Hematopoietic multipotent progenitor cell treated with erythropoietin and hydrocortisone succinate and interleukin-3 and kit ligand, for 17 days (in vitro differentiated cells): Measurements from ENCODE around the gene PITPNC1.

Source experiments
- DNase-seq: peaks from one replicate; pipeline ENCODE4 v3.0.0-alpha.2; 2015; ENCODE audit warnings: low spot score

Gene PITPNC1

DNA sequence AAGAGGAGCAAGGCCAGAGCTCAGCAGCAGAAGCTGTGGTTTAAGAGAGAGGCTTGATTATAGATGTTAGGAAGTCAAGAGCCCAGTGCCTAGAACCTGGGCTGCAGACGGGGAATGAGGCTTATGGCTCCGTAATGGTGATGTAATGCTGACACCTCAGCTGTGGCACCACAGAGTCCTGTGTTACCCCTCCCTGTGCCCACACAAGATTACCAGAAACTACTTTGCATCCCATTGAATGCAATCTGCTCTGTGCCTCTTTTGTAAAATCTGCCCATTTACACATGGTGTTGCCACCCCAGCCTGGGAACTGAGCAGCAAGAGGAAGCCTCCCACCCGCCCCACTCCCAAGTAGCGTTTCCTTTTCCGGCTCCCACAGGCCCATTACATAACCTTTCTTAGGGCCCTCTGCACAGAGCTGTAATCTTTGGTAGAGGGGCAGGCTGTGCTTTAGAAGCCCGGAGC lies 57.0 kb downstream of the PITPNC1 start:
- no peak for DNase-seq

DNA sequence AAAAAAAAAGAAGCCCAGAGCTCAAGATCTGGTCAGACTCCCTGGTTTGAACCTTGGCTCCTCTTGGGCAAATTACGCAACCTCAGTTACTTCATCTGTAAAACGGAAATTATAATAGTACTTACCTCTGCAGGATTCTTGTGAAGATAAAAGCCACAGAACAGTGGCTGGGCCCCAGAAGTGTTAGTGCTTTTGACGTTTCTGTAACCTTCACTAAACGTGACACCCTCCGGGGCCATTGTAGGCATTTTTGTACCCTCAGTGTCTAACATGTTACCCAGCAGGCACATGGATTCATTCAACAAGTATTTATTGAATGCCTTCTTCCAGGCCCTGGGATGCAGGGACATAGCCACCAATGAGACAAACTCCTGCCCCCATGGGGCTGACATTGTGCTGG lies 58.0 kb downstream of the PITPNC1 start:
- no peak for DNase-seq

DNA sequence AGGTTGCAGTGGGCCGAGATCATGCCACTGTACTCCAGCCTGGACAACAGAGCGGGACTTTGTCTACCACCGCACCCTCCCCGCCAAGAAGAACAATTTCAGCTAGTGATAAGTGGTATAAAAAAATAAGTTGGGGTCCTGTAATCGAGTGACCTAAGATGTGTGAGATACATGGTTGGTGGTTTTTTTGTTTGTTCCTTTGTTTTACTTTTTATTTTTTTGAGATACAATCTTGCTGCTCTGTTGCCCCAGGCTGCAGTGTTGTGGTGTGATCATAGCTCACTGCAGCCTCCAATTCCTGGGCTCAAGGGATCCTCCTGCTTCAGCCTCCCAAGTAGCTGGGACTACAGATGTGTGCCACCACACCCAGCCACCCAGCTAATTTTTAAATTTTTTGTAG lies 58.7 kb downstream of the PITPNC1 start:
- DNase-seq: no peak

DNA sequence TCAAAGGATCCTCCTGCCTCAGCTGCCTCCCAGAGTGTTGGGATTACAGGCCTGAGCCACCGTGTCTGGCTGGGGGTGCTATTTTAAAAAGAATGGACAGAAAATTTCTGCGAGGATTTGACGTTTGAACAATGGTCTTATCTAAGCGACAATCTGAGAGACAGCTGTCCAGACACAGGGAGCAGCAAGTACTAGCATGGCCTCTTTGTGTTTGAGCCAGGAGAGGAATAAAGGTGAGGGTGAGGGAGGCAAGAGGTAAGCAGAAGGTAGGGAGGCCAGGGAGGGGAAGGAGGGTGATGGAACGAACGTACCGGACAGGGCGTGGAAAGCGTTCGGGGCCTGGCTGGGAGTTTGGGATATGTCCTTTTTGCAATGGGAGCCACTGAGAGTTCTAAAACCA lies 59.2 kb downstream of the PITPNC1 start:
- no peak for DNase-seq

DNA sequence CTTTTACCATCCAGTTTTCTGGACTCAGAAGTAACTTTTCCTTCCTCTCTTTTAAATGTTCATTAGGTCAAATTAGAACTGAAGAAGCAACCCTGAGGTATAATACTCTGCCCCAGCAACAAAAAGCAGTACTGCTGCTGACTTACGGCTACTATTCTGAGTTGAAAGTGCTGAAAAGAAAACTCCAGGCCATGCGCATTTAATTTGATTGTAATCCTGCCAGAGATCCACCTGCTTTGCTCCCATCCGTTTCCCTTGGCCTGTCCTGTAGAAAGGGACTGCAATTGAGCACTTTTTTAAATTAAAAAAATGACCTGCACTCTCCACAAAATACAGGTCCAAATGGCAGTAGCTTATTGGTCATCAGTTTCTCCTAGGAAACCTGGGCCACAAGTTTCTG lies 61.6 kb downstream of the PITPNC1 start:
- no peak for DNase-seq

DNA sequence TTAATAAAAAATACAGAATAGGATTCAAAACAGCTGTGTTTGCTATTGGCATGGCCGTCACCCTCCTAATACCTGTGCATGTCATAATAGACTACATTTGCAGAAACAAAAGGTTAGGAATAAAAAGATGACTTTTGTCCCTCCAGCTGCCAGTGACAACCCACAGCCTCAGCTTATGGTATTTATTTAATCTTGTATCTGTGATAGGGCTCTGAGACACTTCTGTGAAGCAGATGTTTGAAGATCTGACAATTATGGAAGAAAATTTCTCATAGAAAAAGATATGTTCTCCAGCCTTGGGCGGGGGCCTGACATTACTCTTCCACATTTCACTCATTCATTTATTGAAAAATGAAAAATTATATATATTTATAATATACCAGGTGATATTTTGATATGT lies 62.2 kb downstream of the PITPNC1 start:
- no peak for DNase-seq

DNA sequence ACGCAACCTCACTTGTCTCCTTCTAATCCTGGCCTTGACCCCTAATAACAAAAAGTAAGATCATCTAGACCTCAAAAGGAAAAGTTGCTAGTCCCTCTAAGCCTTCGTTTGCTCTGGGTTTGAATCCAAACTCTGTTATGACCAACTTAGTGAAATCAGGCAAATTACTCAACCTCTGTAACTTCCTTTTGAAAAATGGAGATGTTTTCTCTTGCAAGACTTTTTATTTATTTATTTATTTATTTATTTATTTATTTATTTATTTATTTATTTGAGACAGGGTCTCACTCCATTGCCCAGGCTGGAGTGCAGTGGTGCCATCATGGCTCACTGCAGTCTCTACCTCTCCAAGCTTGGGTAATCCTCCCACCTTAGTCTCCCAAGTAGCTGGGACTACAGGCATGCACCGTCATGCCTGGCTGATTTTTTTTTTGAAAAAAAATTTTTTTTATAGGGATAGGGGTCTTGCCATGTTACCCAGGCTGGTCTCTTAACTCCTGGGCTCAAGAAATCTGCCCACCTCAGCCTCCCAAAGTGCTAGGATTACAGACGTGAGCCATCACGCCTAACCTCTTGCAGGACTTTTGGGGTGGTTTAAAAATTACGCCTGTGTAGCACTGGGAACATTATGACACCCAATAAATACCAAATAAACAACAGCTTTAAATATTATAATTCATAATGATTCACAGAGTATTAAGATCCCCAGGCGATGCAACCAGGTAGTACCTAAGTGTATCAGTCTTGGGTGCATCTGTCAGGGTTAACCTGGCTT lies 63.4 kb downstream of the PITPNC1 start:
- no peak for DNase-seq

DNA sequence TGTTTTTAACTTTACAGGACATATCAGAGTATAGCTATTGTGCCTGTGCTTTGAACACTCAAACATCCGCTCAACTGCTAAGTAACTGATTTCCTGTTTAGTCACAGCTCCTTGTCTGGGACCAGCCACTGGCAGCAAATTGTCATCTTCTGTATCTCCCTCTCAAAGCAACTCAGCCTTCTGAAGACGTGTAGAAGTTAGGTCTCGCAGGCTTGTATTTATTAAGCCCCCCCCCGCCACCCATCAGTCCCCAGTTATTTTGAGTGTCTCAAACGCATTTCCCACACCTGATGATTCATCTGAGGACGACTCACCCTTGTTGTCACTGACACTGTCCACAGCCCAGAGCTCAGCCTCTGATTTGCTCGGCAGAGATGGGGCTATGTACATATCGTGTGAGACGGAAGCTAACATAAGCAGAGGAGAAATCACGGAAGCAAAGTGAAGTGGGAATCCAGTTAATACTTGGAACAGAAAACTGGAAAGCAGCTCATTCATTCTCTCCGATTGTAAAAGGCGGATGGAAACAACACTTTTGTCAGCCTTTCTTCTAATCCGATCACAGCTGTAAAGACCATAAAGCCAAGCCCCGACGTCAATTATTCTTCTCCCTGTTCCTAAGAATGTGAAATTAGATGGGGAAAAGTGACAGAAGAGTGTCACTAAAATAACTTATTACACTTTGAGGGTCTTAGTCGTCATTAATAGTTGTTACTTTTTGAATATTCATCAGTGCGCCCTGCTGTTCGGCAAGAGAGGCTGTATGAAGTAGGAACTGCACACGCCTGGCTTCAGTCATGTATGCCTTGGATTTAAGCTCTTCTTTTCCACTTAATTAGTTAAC lies 64.2 kb downstream of the PITPNC1 start:
- no peak for DNase-seq

DNA sequence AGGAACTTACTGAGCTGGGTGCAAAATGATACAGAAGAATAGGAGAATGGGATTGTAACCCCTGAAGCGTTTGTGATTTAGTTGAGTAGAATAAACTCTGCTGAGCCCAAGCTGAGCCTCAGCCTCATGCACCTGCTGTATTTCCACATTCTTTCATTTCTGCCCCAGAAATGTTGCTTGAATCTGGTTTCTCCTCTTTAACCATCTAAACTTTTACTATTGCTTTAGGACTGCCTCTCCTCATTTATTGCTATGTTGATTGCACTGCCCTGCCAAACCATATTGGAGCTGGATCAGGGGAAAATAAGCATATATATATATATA lies 64.8 kb downstream of the PITPNC1 start:
- DNase-seq: no peak

DNA sequence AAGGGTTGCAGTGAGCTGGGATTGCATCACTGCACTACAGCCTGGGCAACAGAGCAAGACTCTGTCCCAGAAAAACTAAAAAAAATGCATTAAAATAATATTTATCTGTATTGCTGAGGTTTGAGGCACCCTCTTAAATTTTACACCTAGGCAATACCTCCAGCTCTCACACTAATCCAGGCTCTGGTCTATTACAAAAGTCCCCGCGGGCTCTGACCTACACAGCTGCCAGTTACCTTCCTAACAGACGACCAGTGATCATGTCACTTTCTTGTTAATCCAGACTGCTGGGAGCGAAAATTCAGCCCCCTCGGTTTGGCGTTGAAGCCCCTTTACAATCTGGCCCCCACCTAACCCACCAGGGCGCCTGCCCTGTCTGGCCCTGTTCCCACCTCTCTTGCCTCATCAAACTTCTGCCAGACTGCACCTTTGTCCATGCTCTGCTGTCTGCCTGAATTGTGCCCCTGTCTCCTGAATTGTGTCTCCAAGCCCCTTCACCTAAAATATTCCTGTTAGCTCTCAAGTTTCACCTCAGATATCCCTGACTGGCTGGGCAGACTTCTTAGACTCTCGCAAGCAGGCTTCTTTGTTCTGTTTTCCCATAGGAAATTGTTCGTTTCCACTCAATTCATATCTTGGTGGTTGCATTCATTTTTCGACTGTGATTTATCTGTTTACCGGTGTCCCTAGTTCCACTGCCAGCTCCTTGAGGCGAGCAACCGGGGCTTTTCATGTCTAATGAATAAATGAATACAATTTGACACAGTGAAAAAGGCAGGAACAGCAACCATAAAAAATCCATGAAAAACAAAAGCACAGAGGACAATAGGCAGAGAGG lies 65.9 kb downstream of the PITPNC1 start:
- DNase-seq: no peak

DNA sequence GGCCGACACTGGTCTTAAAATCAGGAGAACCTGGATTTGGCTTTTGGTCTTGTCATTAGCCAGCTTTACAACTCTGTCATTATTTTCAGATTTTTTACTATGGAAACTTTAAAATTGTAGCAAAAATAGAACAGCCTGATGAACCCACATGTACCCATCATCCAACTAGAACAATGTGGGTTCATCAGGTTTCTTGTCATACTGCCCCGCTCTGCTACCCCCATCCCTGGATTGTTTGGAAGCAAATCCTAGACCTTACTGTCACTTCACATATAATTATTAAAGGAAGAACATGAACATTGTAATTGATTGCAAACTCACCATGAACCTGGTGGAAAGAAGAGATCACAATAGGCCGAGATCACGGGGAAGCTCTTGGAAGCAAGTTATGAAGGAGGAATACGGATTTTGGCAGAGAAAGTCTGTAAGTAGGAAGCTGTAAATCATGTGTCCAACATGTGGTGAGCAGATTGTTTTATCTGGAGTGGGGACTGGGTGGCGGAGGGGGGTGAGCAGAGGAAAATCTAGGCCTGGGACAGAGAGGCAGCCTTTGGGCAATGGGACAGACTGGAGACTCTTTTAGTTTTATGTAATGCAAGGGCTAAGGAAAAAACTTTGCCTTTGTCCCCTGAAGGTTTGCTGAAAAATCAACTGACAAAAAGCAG lies 67.0 kb downstream of the PITPNC1 start:
- no peak for DNase-seq

DNA sequence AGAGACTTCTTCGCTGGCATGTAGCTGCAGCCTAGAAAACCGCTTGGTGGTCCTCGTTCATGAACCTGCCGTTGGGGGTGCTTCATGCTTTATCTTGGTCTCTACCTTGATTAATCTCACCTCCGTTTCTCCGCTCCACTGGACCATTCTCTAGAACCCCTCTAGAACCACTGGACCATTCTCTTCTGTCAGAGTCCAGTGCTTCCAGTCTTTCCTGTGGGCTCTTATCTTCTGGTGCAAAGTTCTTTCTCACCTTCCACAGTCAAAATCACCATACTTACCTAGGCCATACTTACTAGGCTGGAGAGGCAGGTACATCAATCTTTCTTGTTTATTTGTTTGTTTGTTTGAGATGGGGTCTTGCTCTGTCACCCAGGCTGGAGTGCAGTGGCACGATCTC lies 71.4 kb downstream of the PITPNC1 start:
- DNase-seq: no peak

DNA sequence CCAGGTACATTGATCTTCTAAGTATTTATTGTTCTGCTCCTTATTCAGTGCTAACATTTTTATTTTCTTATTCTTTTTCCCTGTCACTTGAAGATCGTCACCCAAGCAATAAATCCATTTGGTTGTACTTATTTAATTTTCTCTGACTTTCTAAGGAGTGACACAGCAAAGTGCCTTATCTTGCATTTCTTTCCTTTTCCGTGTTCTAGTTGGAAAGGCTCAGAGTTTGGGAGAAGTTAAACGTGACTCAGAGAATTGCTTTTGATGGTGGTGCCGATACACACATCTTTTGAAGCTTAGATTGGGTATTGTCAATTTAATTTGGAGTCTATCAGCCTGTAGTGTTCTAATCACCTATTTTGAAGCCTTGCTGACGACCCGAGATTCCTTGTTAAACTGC lies 72.0 kb downstream of the PITPNC1 start:
- DNase-seq: no peak

DNA sequence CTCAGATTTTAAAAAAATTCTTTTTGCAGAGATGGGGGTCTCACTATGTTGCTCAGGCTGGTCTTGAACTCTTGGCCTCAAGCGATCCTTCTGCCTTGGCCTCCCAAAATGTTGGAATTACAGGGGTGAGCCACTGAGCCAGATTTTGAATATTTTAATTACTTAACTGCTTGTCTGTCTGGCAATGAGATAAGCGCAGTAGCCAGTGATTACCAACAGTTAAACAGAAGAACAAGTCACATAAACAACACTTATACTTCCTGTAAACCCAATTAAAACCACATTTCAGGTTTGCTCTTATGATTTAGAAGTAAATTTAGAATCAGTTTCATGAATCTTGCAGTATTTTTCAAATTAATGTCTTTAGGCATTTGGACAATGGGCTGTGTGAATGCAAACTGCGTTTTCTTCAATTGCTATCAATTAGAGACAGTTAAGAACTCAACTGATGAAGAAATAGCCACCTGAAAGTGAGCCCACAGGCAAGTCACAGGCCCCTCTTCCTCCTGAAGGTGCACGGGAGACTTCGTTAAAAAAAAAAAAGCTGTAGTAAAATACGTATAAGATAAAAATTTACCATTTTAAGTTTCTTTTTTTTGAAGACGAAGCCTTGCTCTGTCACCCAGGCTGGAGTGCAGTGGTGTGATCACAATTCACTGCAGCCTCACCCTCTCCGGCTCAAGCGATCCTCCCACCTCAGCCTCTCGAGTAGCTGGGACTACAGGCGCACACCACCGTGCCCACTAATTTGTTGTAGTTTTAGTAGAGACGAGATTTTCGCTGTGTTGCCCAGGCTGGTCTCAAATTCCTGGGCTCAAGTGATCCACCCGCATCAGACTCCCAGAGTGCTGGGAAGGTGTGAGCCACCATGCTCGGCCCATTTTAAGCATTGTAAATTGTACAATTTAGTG lies 73.0 kb downstream of the PITPNC1 start:
- DNase-seq: no peak

DNA sequence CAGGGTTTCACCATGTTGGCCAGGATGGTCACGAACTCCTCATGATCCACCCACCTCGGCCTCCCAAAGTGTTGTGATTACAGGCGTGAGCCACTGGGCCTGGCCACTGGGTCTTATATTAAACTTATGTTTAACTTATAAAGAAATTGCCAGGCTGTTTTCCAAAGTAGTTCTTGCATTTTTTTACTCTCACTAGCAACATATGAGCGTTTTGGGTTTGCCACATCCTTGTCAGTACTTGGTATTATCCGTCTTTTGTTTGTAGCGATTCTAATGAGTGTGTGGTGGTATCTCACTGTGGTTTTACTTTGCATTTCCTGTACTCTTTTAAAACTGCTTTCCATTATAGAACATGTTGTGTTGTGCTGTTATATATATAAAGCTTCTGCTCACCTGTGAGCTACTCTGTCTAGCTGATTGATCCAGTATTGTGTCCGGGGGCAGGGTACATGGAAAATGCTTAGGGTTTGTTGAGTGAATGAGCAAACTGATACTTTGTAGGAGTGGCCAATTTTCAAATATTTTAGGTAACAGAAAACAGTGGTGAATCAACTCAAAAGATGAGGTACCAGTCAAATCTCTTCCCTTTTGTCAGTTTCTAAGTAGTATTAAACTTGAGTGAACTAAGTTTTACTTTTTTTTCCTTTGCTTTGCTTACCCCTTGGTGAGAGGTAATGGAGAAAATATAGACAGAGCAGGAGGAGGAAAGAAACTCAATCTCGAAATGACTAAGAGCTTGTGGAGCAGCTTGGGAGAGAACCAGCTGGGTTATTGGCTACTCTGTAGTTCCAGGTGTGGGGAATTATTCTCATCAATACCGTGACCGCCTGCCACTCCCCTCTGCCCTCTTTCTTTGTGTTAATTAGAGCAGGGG lies 75.8 kb downstream of the PITPNC1 start:
- DNase-seq: no peak

DNA sequence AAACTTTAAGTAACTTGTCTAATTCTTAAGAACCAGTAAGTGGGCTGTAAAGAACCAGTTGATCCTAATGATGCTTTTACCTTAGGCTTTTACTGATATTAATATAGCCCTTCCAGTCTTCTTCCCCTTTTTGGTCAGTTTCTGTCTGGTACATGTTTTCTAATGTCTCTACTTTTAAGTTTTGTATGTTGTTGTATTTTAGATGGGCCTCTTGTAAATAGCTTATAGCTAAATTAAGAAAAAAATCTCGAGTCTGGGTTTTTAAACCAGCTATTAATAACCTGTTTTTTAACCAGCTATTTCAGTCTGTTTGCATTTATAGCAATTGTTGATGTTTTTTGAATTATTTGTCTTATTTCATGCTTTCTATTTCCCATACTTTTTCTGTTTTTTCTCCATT lies 79.0 kb downstream of the PITPNC1 start:
- DNase-seq: no peak

DNA sequence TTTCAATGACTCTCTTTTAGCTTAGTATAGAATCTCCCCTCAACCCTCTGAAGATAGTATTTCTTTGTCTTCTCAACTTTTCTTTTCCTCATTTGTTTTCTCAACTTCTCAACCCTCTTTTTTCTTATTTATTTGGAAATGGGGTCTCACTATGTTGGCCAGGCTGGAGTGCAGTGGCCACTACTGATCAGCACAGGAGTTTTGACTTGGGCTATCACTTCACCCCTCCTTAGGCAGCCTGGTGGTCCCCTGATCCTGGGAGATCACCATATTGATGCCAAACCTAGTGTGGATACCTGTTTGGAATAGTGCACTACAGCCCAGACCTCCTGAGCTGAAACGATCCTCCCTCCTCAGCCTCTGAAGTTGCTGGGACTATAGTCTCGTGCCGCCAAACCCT lies 79.8 kb downstream of the PITPNC1 start:
- no peak for DNase-seq

DNA sequence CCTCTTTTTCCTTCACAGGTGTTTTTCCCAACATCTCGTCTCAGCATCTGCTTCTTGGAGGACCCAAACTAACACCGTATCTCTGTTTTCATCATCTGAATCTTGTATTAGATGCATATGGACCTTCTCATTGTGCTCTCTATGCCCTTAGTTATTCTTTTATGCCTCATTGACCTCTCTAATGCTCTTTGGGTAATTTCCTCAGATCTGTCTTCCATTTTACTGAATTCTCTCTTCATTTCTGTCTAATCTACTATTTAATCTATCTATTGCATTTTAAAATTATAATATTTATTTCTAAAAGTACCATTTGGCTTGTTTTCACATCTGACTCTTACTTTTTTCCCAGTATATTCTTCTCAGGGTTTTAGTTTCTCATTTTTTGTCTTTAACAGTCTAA lies 81.1 kb downstream of the PITPNC1 start:
- no peak for DNase-seq

DNA sequence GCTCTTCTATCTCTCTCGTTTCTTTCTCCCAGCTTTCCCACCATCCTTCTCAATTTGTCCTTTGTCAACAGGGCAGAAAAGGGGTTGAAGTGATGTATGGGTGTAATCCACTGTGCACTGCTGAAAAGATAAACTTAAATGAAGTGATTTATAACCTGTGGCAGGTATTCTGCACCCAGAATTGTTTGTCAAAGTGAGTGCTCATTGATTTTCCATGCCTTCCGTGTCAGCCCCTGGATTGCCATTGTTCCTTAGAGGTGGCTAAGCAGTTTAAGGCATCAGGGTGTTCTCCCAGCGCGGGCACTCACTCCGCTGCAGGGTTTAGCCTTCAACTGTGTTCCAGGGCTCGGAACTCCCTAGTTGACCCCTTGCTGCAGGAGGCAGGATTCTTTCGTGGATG lies 82.9 kb downstream of the PITPNC1 start:
- DNase-seq: no peak

DNA sequence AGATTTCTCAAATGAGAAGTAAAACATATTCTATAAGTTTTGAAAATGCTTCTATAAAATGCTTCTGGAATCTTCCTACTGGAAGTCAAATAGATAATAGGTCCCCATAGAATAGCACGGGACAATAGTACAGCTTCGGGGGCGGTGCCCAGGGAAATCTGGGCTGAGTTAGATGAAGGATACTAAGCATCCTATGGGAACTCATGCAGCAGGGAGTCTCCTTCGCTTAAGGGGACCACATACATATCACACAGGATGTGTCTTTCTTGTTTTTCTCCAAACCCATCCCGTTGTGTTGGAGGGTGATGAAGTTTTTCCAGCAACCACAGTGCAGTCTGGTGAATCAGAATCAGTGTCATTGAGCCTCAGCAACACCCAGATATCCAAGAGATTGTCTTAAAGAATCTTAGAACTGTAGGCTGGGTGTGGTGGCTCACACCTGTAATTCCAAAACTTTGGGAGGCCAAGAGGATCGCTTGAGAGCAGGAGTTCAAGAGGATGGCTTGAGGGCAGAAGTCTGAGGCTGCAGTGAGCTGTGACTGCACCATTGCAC lies 84.2 kb downstream of the PITPNC1 start:
- DNase-seq: no peak
